ENCODE results near the gene ECI1.
A peak's percentile ranks its signal among the peaks of the same experiment; 100 is the strongest.

ECI1 gene

DNA sequence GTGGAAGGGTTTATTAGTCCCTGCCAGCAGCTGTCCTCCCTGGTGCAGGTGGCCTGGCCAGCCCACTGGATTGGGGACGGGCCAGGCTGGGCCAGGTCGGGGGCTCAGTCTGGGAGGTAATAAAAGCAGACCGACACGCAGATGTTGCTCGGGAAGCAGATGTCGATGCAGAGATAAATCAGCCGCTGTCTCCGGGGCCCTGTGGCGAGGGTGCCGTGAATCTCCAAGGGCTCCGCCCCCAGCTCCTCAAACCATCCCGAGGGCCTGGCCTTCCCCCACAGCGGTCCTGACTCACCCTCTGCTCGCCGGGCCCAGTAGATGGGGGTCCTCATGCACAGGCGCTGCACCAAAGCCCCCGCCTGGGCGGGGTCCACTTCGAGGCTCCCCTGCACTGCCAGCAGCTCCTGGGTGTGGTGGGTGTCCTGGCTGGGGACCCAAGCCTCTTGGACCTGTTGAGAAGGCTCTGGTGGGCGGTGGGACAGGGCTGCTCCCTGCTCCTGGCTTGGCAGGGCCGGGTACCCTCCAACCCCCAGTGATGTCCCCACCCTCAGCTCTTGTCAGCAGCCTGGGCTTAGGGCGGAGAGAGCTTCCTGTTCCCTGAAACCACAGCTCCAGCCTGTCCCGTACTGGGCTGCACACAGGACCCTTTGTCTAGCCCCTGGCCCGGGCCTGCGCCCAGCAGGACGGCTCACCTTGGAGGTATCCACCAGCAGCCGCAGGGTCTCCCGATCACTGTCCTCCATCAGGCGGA, 42.0 kb downstream of the ECI1 start:
- DNase-seq (ENCODE audit: extremely low read depth, insufficient read length), result no peak
- H3K36me3 ChIP-seq (ENCODE audit: control insufficient read depth, insufficient read depth, low read length), result peaks cover 16% of the 10 kb centered on the region
- no peak overlapping the region for H3K4me3 ChIP-seq (replicated peaks; ENCODE audit: low read depth, low read length)
- H3K27me3 ChIP-seq (replicated peaks; ENCODE audit: control insufficient read depth, insufficient read depth, low read length), result no peaks in the 10 kb centered on the region
- TF ChIP-seq, protein P1, sequence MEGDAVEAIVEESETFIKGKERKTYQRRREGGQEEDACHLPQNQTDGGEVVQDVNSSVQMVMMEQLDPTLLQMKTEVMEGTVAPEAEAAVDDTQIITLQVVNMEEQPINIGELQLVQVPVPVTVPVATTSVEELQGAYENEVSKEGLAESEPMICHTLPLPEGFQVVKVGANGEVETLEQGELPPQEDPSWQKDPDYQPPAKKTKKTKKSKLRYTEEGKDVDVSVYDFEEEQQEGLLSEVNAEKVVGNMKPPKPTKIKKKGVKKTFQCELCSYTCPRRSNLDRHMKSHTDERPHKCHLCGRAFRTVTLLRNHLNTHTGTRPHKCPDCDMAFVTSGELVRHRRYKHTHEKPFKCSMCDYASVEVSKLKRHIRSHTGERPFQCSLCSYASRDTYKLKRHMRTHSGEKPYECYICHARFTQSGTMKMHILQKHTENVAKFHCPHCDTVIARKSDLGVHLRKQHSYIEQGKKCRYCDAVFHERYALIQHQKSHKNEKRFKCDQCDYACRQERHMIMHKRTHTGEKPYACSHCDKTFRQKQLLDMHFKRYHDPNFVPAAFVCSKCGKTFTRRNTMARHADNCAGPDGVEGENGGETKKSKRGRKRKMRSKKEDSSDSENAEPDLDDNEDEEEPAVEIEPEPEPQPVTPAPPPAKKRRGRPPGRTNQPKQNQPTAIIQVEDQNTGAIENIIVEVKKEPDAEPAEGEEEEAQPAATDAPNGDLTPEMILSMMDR (IDR thresholded peaks at IDR 0.05; ENCODE audit: insufficient read depth, low read length, poor library complexity, severe bottlenecking), result no peak

DNA sequence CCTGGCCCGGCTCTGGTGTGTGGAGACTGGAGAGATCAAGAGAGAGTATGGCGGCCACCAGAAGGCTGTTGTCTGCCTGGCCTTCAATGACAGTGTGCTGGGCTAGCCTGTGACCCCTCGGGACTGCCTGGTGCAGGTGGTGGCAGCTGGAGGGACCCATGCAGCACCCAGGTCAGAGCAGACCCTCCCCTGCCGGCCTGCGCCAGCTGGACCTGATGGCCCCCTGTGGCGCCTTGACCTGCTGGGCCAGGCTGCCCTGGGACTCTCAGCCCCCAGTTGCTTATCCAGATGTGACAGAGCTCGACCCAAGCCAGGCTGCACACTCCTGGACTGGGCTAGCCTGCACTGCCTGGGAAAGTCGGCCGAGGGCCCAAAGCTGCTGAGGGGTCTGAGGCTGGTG, 42.6 kb downstream of the ECI1 start:
- Histone ChIP-seq H3K36me3 (ENCODE audit: control insufficient read depth, insufficient read depth, low read length) (peaks cover 16% of the 10 kb centered on the region), H3K27me3 (replicated peaks; ENCODE audit: control insufficient read depth, insufficient read depth, low read length) (no peaks in the 10 kb centered on the region), H3K4me3 (replicated peaks; ENCODE audit: low read depth, low read length) (no peak overlapping the region)
- TF ChIP-seq, protein P1 (IDR thresholded peaks at IDR 0.05; ENCODE audit: insufficient read depth, low read length, poor library complexity, severe bottlenecking), result no peak
- DNase-seq (ENCODE audit: extremely low read depth, insufficient read length), result no peak

DNA sequence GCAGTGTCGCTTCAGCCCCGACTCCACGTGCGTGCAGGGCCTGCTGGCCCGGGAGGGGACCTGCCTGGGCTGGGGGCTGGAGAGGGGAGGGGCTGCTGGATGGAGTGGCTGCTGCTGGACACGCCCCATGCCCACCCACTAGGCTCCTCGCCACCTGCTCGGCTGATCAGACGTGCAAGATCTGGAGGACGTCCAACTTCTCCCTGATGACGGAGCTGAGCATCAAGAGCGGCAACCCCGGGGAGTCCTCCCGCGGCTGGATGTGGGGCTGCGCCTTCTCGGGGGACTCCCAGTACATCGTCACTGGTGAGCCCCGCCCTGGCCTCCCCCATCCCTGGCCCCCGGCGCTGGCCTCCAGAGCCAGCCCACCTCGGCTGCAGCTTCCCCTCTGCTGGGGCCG, 43.1 kb downstream of the ECI1 start:
- Histone ChIP-seq H3K4me3 (replicated peaks; ENCODE audit: low read depth, low read length) (no peak overlapping the region), H3K27me3 (replicated peaks; ENCODE audit: control insufficient read depth, insufficient read depth, low read length) (no peaks in the 10 kb centered on the region), H3K36me3 (ENCODE audit: control insufficient read depth, insufficient read depth, low read length) (peaks cover 16% of the 10 kb centered on the region)
- no peak for DNase-seq (ENCODE audit: extremely low read depth, insufficient read length)
- TF ChIP-seq, protein P1 (IDR thresholded peaks at IDR 0.05; ENCODE audit: insufficient read depth, low read length, poor library complexity, severe bottlenecking), result no peak

DNA sequence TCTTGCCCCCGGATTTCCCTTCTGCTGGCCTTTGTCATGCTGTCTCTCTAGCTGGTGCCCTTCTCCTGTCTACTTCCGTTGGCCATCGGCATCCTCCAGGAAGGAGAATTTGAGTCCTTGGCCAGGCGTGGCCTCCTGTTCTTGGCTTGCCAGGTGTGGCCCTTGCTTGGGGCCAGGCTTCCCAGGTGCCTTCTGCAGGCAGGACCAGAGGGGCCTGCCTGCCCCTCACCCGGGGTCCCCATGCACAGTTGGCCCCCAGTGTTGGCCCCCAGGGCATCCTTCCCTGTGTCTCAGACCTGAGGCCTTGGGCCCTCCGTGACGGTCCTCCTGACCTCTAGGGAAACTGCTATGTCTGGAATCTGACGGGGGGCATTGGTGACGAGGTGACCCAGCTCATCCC, 43.5 kb downstream of the ECI1 start:
- Histone ChIP-seq H3K27me3 (replicated peaks; ENCODE audit: control insufficient read depth, insufficient read depth, low read length) (no peaks in the 10 kb centered on the region), H3K36me3 (ENCODE audit: control insufficient read depth, insufficient read depth, low read length) (peaks cover 16% of the 10 kb centered on the region), H3K4me3 (replicated peaks; ENCODE audit: low read depth, low read length) (no peak overlapping the region)
- DNase-seq (ENCODE audit: extremely low read depth, insufficient read length), result no peak
- TF ChIP-seq, protein P1 (IDR thresholded peaks at IDR 0.05; ENCODE audit: insufficient read depth, low read length, poor library complexity, severe bottlenecking), result no peak

DNA sequence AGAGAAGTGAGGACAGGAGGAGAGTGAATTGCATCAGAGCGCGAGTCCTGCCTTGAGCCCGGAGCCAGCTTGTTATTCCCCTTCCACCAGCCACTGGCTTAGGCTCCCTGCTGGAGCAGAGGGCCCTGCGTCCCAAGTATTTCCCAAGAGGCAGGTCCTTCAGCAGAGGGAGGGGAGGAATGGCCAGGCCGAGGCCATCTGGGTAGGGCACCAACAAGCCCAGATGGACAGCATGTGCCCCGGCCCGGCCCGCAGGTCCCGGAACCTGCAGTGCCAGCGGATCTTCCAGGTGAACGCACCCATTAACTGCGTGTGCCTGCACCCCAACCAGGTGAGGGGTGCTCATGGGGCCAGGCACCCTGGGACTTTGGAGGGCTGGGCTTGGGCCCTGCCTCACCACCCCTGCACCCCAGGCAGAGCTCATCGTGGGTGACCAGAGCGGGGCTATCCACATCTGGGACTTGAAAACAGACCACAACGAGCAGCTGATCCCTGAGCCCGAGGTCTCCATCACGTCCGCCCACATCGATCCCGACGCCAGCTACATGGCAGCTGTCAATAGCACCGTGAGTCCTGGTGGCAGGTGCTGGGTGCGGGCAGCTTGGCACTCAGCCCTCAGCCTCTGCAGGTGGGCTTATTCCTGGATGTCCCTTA, 44.5 kb downstream of the ECI1 start:
- Histone ChIP-seq H3K4me3 (replicated peaks; ENCODE audit: low read depth, low read length) (peak overlapping the region; percentile 88), H3K27me3 (replicated peaks; ENCODE audit: control insufficient read depth, insufficient read depth, low read length) (no peaks in the 10 kb centered on the region), H3K36me3 (ENCODE audit: control insufficient read depth, insufficient read depth, low read length) (peaks cover 16% of the 10 kb centered on the region)
- no peak for DNase-seq (ENCODE audit: extremely low read depth, insufficient read length)
- TF ChIP-seq, protein P1 (IDR thresholded peaks at IDR 0.05; ENCODE audit: insufficient read depth, low read length, poor library complexity, severe bottlenecking), result no peak
